Prostate gland (tissue), 2 donors: ENCODE measurements around the gene LGALS8. TPM values are rescaled to one million over a fixed set of nuclear protein-coding genes. Genes with fewer than 3 reads are reported as not detected.
"Not testable (repeated sequence)": the region's sequence is repeated elsewhere in the genome, so short reads cannot be mapped to it uniquely, and the experiment has no call there.

Experiments
- DNase-seq: peaks from one replicate; pipeline ENCODE4 v3.0.0-alpha.2; 2019; ENCODE audit warnings: low spot score
- H3K27ac ChIP-seq, 2 donors: fragments of 200-600 bp; sonication (generic); 2 replicates each; pipeline ENCODE4 v1.5.1; 2017 to 2019
- H3K27me3 ChIP-seq: fragments of 200-600 bp; sonication (generic); replicated peaks from 2 replicates; pipeline ENCODE4 v1.5.1; 2019; ENCODE audit not compliant: insufficient read depth
- H3K36me3 ChIP-seq, 2 donors: fragments of 200-600 bp; sonication (generic); 1 replicate in 1 of 2; 2 replicates in 1 of 2; pipeline versions ENCODE4 v1.5.1 to v1.8.1; 2017 to 2019
- H3K4me1 ChIP-seq: fragments of 200-600 bp; sonication (generic); replicated peaks from 2 replicates; pipeline ENCODE4 v1.5.1; 2019
- H3K4me3 ChIP-seq, 2 donors: fragments of 200-600 bp; sonication (generic); 2 replicates each; pipeline ENCODE4 v1.5.1; 2017 to 2019
- H3K9me3 ChIP-seq: fragments of 200-600 bp; sonication (generic); 2 replicates; pipeline ENCODE4 v1.5.1; 2017
- CTCF ChIP-seq, 4 experiments: fragments of 200-600 bp in 2 of 4; fragments of 450-650 bp in 2 of 4; sonication (generic) in 2 of 4; IDR thresholded peaks; 1 replicate in 3 of 4; 2 replicates in 1 of 4; pipeline ENCODE4 v1.5.1; 2016 to 2019; ENCODE audit warnings: antibody characterized with exemption in 4 of 4, mild to moderate bottlenecking in 2 of 4, moderate library complexity in 2 of 4
- POLR2A ChIP-seq: fragments of 450-650 bp; IDR thresholded peaks from one replicate; pipeline ENCODE4 v1.6.1; 2016; ENCODE audit warnings: antibody characterized with exemption, mild to moderate bottlenecking
- POLR2AphosphoS5 ChIP-seq: sonication (generic); formaldehyde crosslinking; IDR thresholded peaks from one replicate; pipeline ENCODE4 v1.6.1; 2017; ENCODE audit warnings: antibody characterized with exemption
- WGBS: methylation state at CpG from one replicate; pipeline ENCODE4 v1.1.5; 2018; 5-methylcytosine and 5-hydroxymethylcytosine counted together
- intact Hi-C: fragments of 100-400 bp; cut with DNase I; formaldehyde crosslinking; loops from one replicate; pipeline ENCODE4 v1.14.2; 2022
- total RNA-seq, 2 donors: library from RNA; depleted of rRNA; stranded (reverse); fragments of >200 nt; gene quantifications; one replicate each; pipeline ENCODE4 v1.1.0, GENCODE V29; 2016

LGALS8 gene
- total RNA-seq, 2 donors from 2014 or later, result 86.0 to 119 TPM

DNA sequence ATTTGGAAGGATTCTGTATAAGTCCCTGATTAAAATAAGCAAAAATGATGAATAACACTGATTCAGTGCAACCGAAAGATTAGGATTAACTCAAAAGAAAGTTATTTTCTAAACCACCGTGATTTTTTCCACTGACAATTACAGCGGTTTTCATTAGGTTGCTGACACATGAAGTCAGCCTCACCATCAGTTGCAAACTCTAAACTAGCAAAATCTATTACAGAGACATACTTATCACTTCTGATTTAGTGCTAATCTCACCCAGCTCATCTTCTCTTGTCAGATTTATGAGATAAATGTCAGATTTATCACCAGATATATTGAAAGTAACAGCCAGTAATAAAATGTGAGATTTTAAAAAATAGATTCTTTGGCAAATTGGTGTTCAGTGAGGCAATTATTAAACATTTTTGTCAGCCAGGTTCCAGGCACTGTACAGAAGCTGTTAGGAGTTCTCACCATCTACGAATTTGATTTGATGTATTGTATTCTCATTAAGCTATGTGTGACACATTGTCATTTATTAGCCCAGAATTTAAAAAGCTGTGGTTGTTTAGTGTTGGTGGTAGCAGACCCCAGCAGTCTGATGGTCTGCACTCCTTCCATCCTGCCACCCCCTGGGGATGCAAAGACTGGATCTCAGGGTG is 37.3 kb upstream of the LGALS8 start:
- Histone ChIP-seq H3K27me3 (no peaks in the 10 kb centered on the region), H3K27ac (no peak overlapping the region), H3K9me3 (no peaks in the 10 kb centered on the region), H3K4me1 (no peaks in the 10 kb centered on the region), H3K36me3 (no peaks in the 10 kb centered on the region), H3K4me3 (no peak overlapping the region)
- intact Hi-C loops, result no loop called here
- 62% methylated on average over 4 of the region's 4 CpGs for WGBS
- no peak for DNase-seq
- TF ChIP-seq POLR2AphosphoS5 (no peak), CTCF (IDR thresholded peaks at IDR 0.05) (no peak), POLR2A (no peak)

DNA sequence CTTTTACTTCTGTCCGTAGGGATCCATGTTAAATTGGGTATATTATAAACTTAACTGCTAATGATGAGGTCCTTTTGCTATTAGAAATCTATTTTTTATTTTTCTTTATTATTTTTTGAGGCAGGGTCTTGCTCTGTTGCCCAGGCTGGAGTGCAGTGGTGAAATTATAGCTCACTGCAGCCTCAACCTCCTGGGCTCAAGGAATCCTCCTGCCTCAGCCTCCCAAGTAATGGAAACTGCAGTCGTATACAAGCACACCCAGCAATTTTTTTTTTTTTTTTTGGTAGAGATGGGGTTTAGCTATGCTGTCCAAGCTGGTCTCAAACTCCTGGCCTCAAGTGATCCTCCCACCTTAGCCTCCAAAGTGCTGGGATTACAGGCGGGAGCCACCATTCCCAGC is 34.6 kb upstream of the LGALS8 start:
- H3K9me3 ChIP-seq, H3K36me3 ChIP-seq, H3K27ac ChIP-seq, H3K27me3 ChIP-seq, H3K4me1 ChIP-seq, H3K4me3 ChIP-seq, DNase-seq, intact Hi-C loops: not testable (repeated sequence)
- 97% methylated on average over 3 of the region's 3 CpGs for WGBS

DNA sequence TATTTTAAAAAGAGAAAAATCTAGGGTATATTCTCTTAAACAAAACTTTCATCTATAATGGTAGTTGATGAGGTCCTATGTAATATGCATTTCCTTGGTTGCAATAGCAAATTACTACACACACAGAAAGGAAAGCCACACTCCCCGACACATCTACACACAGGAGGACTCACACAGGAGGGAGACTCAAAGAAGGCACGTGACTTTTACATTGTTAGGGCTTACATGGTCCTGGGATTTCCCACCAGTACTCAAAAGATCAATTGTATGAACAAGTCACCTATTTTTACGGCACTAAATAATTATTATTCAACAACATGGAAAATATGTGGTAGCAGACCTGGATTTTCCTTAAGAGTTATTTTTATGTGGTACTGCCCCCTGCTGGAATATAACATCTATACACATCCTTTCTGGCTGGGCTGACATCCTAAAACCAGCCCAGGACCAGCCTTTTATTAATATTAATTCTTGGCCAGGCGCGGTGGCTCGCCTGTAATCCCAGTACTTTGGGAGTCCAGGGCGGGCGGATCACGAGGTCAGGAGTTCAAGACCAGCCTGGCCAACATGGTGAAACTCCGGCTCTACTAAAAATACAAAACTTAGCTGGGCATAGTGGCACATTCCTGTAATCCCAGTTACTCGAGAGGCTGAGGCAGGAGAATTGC is 33.9 kb upstream of the LGALS8 start:
- DNase-seq, result peak; percentile 49
- intact Hi-C loops, result loop anchor here (2.0 kb wide), 1 partner anchor 381 kb away; no protein-coding TSS in a partner anchor
- Histone ChIP-seq H3K4me1 (no peaks in the 10 kb centered on the region), H3K27ac (no peak overlapping the region), H3K27me3 (no peaks in the 10 kb centered on the region), H3K4me3 (no peak overlapping the region), H3K36me3 (no peaks in the 10 kb centered on the region), H3K9me3 (no peaks in the 10 kb centered on the region)
- WGBS, result 24% methylated on average over 11 of the region's 11 CpGs
- TF ChIP-seq CTCF (IDR thresholded peaks at IDR 0.05) (peak; percentile 59 to 89 (median 72)), POLR2AphosphoS5 (peak; percentile 10), POLR2A (no peak)

GRCh38 chr1:236491469-236492136 is 32.2 kb upstream of the LGALS8 start:
- intact Hi-C loops, result loop anchor here (2.0 kb wide), 1 partner anchor 383 kb away; no protein-coding TSS in a partner anchor
- DNase-seq, result no peak
- H3K27me3 ChIP-seq, result no peaks in the 10 kb centered on the region
- H3K4me3 ChIP-seq, result no peak overlapping the region
- no peaks in the 10 kb centered on the region for H3K4me1 ChIP-seq
- H3K36me3 ChIP-seq, result no peaks in the 10 kb centered on the region
- WGBS, result 77% methylated on average over 10 of the region's 10 CpGs
- no peaks in the 10 kb centered on the region for H3K9me3 ChIP-seq
- TF ChIP-seq POLR2A (no peak), POLR2AphosphoS5 (no peak), CTCF (IDR thresholded peaks at IDR 0.05) (no peak)
- no peak overlapping the region for H3K27ac ChIP-seq

GRCh38 chr1:236492378-236492777 is 31.4 kb upstream of the LGALS8 start:
- no peak for TF ChIP-seq POLR2A
- no peak for TF ChIP-seq CTCF (IDR thresholded peaks at IDR 0.05)
- no peak for TF ChIP-seq POLR2AphosphoS5
- Histone ChIP-seq H3K27me3 (no peaks in the 10 kb centered on the region), H3K9me3 (no peaks in the 10 kb centered on the region), H3K36me3 (no peaks in the 10 kb centered on the region), H3K4me1 (no peaks in the 10 kb centered on the region), H3K4me3 (no peak overlapping the region), H3K27ac (no peak overlapping the region)
- no peak for DNase-seq
- 96% methylated on average over 2 of the region's 2 CpGs for WGBS
- intact Hi-C loops, result no loop called here
